Mucosa of rectum (tissue), 2 donors: ENCODE measurements around the gene PRPF39.

ENCODE experiments used
- H3K27ac ChIP-seq, 2 donors: one replicate each; pipeline ENCODE4 v1.7.0; 2013; ENCODE audit warnings: inconsistent platforms in 2 of 2, low read depth in 2 of 2, low read length in 2 of 2
- H3K27me3 ChIP-seq, 2 donors: one replicate each; pipeline ENCODE4 v1.7.0; 2013; ENCODE audit warnings: low read length in 2 of 2; ENCODE audit not compliant: control insufficient read depth in 2 of 2, insufficient read depth in 2 of 2
- H3K36me3 ChIP-seq, 2 donors: one replicate each; pipeline ENCODE4 v1.7.0; 2013; ENCODE audit warnings: low read length in 2 of 2; ENCODE audit not compliant: control insufficient read depth in 2 of 2, insufficient read depth in 2 of 2
- H3K4me1 ChIP-seq, 2 donors: one replicate each; pipeline ENCODE4 v1.7.0; 2013; ENCODE audit warnings: low read length in 2 of 2, mild to moderate bottlenecking in 1 of 2; ENCODE audit not compliant: control insufficient read depth in 2 of 2, insufficient read depth in 2 of 2
- H3K4me3 ChIP-seq, 2 donors: one replicate each; pipeline ENCODE4 v1.7.0; 2013; ENCODE audit warnings: low read length in 2 of 2
- H3K9ac ChIP-seq, 2 donors: one replicate each; pipeline ENCODE4 v1.7.0; 2013; ENCODE audit warnings: low read length in 2 of 2, low read depth in 1 of 2, mild to moderate bottlenecking in 1 of 2
- H3K9me3 ChIP-seq, 2 donors: one replicate each; pipeline ENCODE4 v1.7.0; 2013; ENCODE audit warnings: low read length in 2 of 2; ENCODE audit not compliant: control insufficient read depth in 2 of 2
- donor health status: healthy.
- donor health status: Normal muscosa, but diverticular disease.

The PRPF39 gene

GRCh38 chr14:45057349-45057748 lies 26.6 kb upstream of the PRPF39 start:
- Histone ChIP-seq H3K27ac (no peak overlapping the region), H3K9me3 (no peaks in the 10 kb centered on the region), H3K9ac (no peak overlapping the region), H3K36me3 (peaks cover 3 to 6% of the 10 kb centered on the region in 2 donors), H3K4me1 (no peaks in the 10 kb centered on the region), H3K4me3 (no peak overlapping the region), H3K27me3 (no peaks in the 10 kb centered on the region)

- no peaks in the 10 kb centered on the region for H3K9me3 ChIP-seq
- no peak overlapping the region for H3K9ac ChIP-seq
- H3K27me3 ChIP-seq = no peaks in the 10 kb centered on the region
- no peak overlapping the region for H3K4me3 ChIP-seq
- H3K36me3 ChIP-seq = peaks cover 3 to 6% of the 10 kb centered on the region in 2 donors
- H3K27ac ChIP-seq = no peak overlapping the region
- no peaks in the 10 kb centered on the region for H3K4me1 ChIP-seq
Observed at GRCh38 chr14:45057881-45058364, 26.0 kb upstream of the PRPF39 start.

- H3K4me1 ChIP-seq = no peaks in the 10 kb centered on the region
- no peaks in the 10 kb centered on the region for H3K27me3 ChIP-seq
- H3K36me3 ChIP-seq = no peaks in the 10 kb centered on the region
- H3K9ac ChIP-seq = no peak overlapping the region
- H3K27ac ChIP-seq = no peak overlapping the region
- H3K4me3 ChIP-seq = no peak overlapping the region
- no peaks in the 10 kb centered on the region for H3K9me3 ChIP-seq
Observed at GRCh38 chr14:45060551-45060950, 23.4 kb upstream of the PRPF39 start.

- no peak overlapping the region for H3K27ac ChIP-seq
- H3K9me3 ChIP-seq = no peaks in the 10 kb centered on the region
- H3K27me3 ChIP-seq = no peaks in the 10 kb centered on the region
- H3K4me1 ChIP-seq = no peaks in the 10 kb centered on the region
- no peak overlapping the region for H3K4me3 ChIP-seq
- H3K36me3 ChIP-seq = peaks cover 0 to 2% of the 10 kb centered on the region in 2 donors
- H3K9ac ChIP-seq = no peak overlapping the region
Observed at GRCh38 chr14:45065540-45065939, 18.4 kb upstream of the PRPF39 start.

- no peak overlapping the region for H3K4me3 ChIP-seq
- H3K27me3 ChIP-seq = no peaks in the 10 kb centered on the region
- H3K27ac ChIP-seq = no peak overlapping the region
- H3K4me1 ChIP-seq = no peaks in the 10 kb centered on the region
- H3K9me3 ChIP-seq = no peaks in the 10 kb centered on the region
- H3K36me3 ChIP-seq = peaks cover 0 to 2% of the 10 kb centered on the region in 2 donors
- no peak overlapping the region for H3K9ac ChIP-seq
Observed at GRCh38 chr14:45065956-45066355, 18.0 kb upstream of the PRPF39 start.

GRCh38 chr14:45066667-45067066 lies 17.2 kb upstream of the PRPF39 start:
- Histone ChIP-seq H3K36me3 (peaks cover 0 to 2% of the 10 kb centered on the region in 2 donors), H3K4me1 (no peaks in the 10 kb centered on the region), H3K4me3 (no peak overlapping the region), H3K9ac (no peak overlapping the region), H3K27me3 (no peaks in the 10 kb centered on the region), H3K9me3 (no peaks in the 10 kb centered on the region), H3K27ac (no peak overlapping the region)

GRCh38 chr14:45068396-45068795 lies 15.5 kb upstream of the PRPF39 start:
- Histone ChIP-seq H3K27me3 (no peaks in the 10 kb centered on the region), H3K4me1 (no peaks in the 10 kb centered on the region), H3K9ac (no peak overlapping the region), H3K27ac (no peak overlapping the region), H3K9me3 (no peaks in the 10 kb centered on the region), H3K36me3 (peaks cover 0 to 2% of the 10 kb centered on the region in 2 donors), H3K4me3 (no peak overlapping the region)

- Histone ChIP-seq H3K9ac (no peak overlapping the region), H3K36me3 (peaks cover 0 to 2% of the 10 kb centered on the region in 2 donors), H3K4me1 (no peaks in the 10 kb centered on the region), H3K27me3 (no peaks in the 10 kb centered on the region), H3K4me3 (no peak overlapping the region), H3K9me3 (no peaks in the 10 kb centered on the region), H3K27ac (no peak overlapping the region)
Observed at GRCh38 chr14:45070215-45070614, 13.7 kb upstream of the PRPF39 start.

GRCh38 chr14:45072126-45072525 lies 11.8 kb upstream of the PRPF39 start:
- H3K27ac ChIP-seq = no peak overlapping the region
- no peaks in the 10 kb centered on the region for H3K9me3 ChIP-seq
- H3K4me3 ChIP-seq = no peak overlapping the region
- no peaks in the 10 kb centered on the region for H3K4me1 ChIP-seq
- H3K27me3 ChIP-seq = no peaks in the 10 kb centered on the region
- H3K36me3 ChIP-seq = peaks cover 0 to 2% of the 10 kb centered on the region in 2 donors
- no peak overlapping the region for H3K9ac ChIP-seq

GRCh38 chr14:45073231-45073879 lies 10.6 kb upstream of the PRPF39 start:
- Histone ChIP-seq H3K27ac (no peak overlapping the region), H3K36me3 (peaks cover 0 to 2% of the 10 kb centered on the region in 2 donors), H3K4me3 (no peak overlapping the region), H3K9ac (no peak overlapping the region), H3K4me1 (no peaks in the 10 kb centered on the region), H3K9me3 (no peaks in the 10 kb centered on the region), H3K27me3 (no peaks in the 10 kb centered on the region)
